Muscle layer of duodenum (tissue), 2 donors: ENCODE measurements around the gene GAMT.
A peak's percentile ranks its signal among the peaks of the same experiment; 100 is the strongest.

Experiments
- H3K27ac ChIP-seq: one replicate; pipeline ENCODE4 v1.7.0; 2013; ENCODE audit warnings: mild to moderate bottlenecking, low read length
- H3K27me3 ChIP-seq: one replicate; pipeline ENCODE4 v1.7.0; 2013; ENCODE audit warnings: low read depth, mild to moderate bottlenecking, control low read depth, low read length
- H3K36me3 ChIP-seq, 2 donors: one replicate each; pipeline ENCODE4 v1.7.0; 2013; ENCODE audit warnings: low read length in 2 of 2, control low read depth in 1 of 2, mild to moderate bottlenecking in 1 of 2; ENCODE audit not compliant: insufficient read depth in 2 of 2, control insufficient read depth in 1 of 2
- H3K4me1 ChIP-seq, 2 donors: one replicate each; pipeline ENCODE4 v1.7.0; 2013; ENCODE audit warnings: low read length in 2 of 2, mild to moderate bottlenecking in 2 of 2, control low read depth in 1 of 2, moderate library complexity in 1 of 2; ENCODE audit not compliant: insufficient read depth in 2 of 2, control insufficient read depth in 1 of 2
- H3K4me3 ChIP-seq, 2 donors: one replicate each; pipeline ENCODE4 v1.7.0; 2013; ENCODE audit warnings: low read length in 2 of 2, low read depth in 1 of 2, mild to moderate bottlenecking in 1 of 2
- H3K9me3 ChIP-seq, 2 donors: one replicate each; pipeline ENCODE4 v1.7.0; 2013; ENCODE audit warnings: low read length in 2 of 2, control low read depth in 1 of 2, mild to moderate bottlenecking in 1 of 2; ENCODE audit not compliant: control insufficient read depth in 1 of 2
- donor health status: healthy.

Gene GAMT

GRCh38 chr19:1356508-1356865, 44.9 kb downstream of the GAMT start:
- Histone ChIP-seq H3K36me3 (peaks cover 15 to 26% of the 10 kb centered on the region in 2 donors), H3K9me3 (no peaks in the 10 kb centered on the region), H3K4me3 (no peak overlapping the region), H3K4me1 (peaks cover 7 to 41% of the 10 kb centered on the region in 2 donors), H3K27ac (no peak overlapping the region), H3K27me3 (no peaks in the 10 kb centered on the region)

GRCh38 chr19:1355568-1356507, 45.5 kb downstream of the GAMT start:
- H3K36me3 ChIP-seq, result peaks cover 15 to 25% of the 10 kb centered on the region in 2 donors
- H3K4me3 ChIP-seq, result peak overlapping the region; percentile 51 to 84
- H3K9me3 ChIP-seq, result no peaks in the 10 kb centered on the region
- no peaks in the 10 kb centered on the region for H3K27me3 ChIP-seq
- no peak overlapping the region for H3K27ac ChIP-seq
- peaks cover 7 to 35% of the 10 kb centered on the region in 2 donors for H3K4me1 ChIP-seq

DNA sequence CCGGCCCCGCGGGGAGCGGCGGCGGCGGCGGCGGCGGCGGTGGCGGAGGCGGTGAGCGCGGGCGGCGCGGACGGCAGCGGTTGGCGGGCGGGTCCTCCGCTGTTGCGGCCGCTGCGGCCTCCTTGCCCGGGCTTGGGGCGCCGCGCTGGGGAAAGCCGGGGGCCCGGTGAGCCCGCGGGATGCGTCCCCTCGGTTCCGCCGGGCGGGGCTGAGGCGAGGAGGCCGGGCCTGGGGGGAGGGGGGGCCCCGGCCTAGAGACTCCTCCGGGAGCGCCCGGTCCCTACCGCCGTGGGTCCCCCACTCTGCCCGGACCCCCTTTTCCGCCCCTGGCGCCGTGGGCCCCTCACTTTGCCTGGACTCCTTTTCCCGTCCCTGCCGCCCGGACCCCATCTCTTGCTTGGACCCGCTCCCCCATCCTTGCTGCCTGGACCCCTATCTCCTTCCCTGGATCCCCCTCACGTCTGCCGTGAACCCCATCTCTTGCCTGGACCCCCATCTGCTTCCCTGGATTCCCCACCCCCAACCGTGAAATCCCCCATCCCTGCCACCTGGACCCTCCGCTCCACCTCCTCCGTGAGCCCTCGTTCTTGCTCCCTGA, 46.3 kb downstream of the GAMT start:
- Histone ChIP-seq H3K27me3 (no peaks in the 10 kb centered on the region), H3K4me3 (peak overlapping the region; percentile 51 to 84), H3K9me3 (no peaks in the 10 kb centered on the region), H3K4me1 (peaks cover 7 to 28% of the 10 kb centered on the region in 2 donors), H3K36me3 (peaks cover 15 to 23% of the 10 kb centered on the region in 2 donors), H3K27ac (no peak overlapping the region)

- Histone ChIP-seq H3K9me3 (no peaks in the 10 kb centered on the region), H3K36me3 (peaks cover 4 to 7% of the 10 kb centered on the region in 2 donors), H3K27ac (no peak overlapping the region), H3K27me3 (no peaks in the 10 kb centered on the region), H3K4me3 (no peak overlapping the region), H3K4me1 (peaks cover 7 to 28% of the 10 kb centered on the region in 2 donors)
Observed at GRCh38 chr19:1353144-1353543, 48.2 kb downstream of the GAMT start.

DNA sequence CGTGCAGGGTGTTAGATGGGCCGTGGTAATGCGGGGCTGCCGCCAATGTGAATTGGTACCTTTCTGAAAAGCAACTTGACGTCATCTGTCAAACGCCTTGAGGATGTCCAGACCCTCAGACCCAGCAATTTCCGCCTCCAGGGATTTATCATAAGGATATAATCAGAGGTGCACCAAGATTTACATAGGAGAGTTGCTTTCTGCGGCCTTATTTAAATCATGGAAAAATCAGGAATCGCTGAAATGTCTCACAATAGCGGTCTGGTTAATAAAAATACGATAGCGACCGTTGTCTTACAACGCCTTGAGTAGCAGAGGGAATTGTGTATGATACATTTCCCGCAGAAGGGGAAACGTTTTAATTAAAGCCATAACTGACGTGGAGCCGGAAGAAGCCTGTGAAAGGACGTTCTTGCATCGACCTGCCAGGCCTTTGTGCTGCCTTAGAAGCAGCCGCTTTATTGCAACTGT, 49.9 kb downstream of the GAMT start:
- H3K27ac ChIP-seq, result no peak overlapping the region

GRCh38 chr19:1350867-1351266, 50.5 kb downstream of the GAMT start:
- H3K36me3 ChIP-seq, result no peaks in the 10 kb centered on the region

More for the DNA sequence above, 49.9 kb downstream of the GAMT start:
- Histone ChIP-seq H3K36me3 (no peaks in the 10 kb centered on the region), H3K4me1 (peaks cover 7 to 19% of the 10 kb centered on the region in 2 donors), H3K4me3 (no peak overlapping the region), H3K9me3 (no peaks in the 10 kb centered on the region), H3K27me3 (no peaks in the 10 kb centered on the region)

GRCh38 chr19:1349211-1349610, 52.1 kb downstream of the GAMT start:
- no peak overlapping the region for H3K4me3 ChIP-seq
- no peaks in the 10 kb centered on the region for H3K9me3 ChIP-seq
- peaks cover 0 to 5% of the 10 kb centered on the region in 2 donors for H3K4me1 ChIP-seq
- no peak overlapping the region for H3K27ac ChIP-seq
- H3K36me3 ChIP-seq, result no peaks in the 10 kb centered on the region
- no peaks in the 10 kb centered on the region for H3K27me3 ChIP-seq

More at GRCh38 chr19:1350867-1351266, 50.5 kb downstream of the GAMT start:
- H3K9me3 ChIP-seq, result no peaks in the 10 kb centered on the region
- peaks cover 2 to 13% of the 10 kb centered on the region in 2 donors for H3K4me1 ChIP-seq
- H3K27ac ChIP-seq, result no peak overlapping the region
- H3K4me3 ChIP-seq, result no peak overlapping the region
- no peaks in the 10 kb centered on the region for H3K27me3 ChIP-seq
